Caco-2 (cell line): Measurements from ENCODE around the gene EPS15. TPM values are rescaled to one million over a fixed set of nuclear protein-coding genes. Genes with fewer than 3 reads are reported as not detected.

Source experiments
- BruUV-seq: library from RNA; stranded (reverse); fragments of 400-500 nt; replicated peaks from 2 replicates; lab custom pipeline; 2021; lab: Mats Ljungman, UMichigan
- CTCF ChIA-PET: fragments of 300-600 bp; sonication (Branson Sonifier 250); formaldehyde crosslinking; loops from one replicate; lab custom pipeline; 2022; ENCODE audit warnings: antibody characterized with exemption; lab: Charles Lee
- POLR2A ChIA-PET: fragments of 300-600 bp; sonication (Branson Sonifier 250); formaldehyde crosslinking; loops from one replicate; lab custom pipeline; 2022; ENCODE audit warnings: antibody characterized with exemption; lab: Charles Lee
- DNase-seq, 2 experiments: peaks; one replicate each; pipeline versions ENCODE4 v3.0.0 to v3.0.0-alpha.2; 2020 to 2022
- H3K27me3 ChIP-seq: replicated peaks from 2 replicates; pipeline ENCODE4 v1.6.0; 2011; ENCODE audit warnings: low read length; ENCODE audit not compliant: control insufficient read depth, insufficient read depth
- H3K36me3 ChIP-seq: 2 replicates; pipeline ENCODE4 v1.5.1; 2011; ENCODE audit warnings: low read length; ENCODE audit not compliant: control insufficient read depth, insufficient read depth
- H3K4me1 ChIP-seq: fragments of 250-450 bp; sonication (Bioruptor Pico); 2 replicates; pipeline ENCODE4 v1.5.1; 2020; ENCODE audit warnings: mild to moderate bottlenecking
- H3K4me3 ChIP-seq: 2 replicates; pipeline ENCODE4 v1.5.1; 2011; ENCODE audit warnings: low read depth, mild to moderate bottlenecking, control low read depth, low read length
- H3K9me3 ChIP-seq: fragments of 250-450 bp; sonication (Bioruptor Pico); 2 replicates; pipeline ENCODE4 v1.5.1; 2020; ENCODE audit warnings: mild to moderate bottlenecking, moderate library complexity
- H3K27ac Mint-ChIP-seq: one replicate; pipeline ENCODE4 v1.8.0; 2022; ENCODE audit warnings: mixed read lengths; ENCODE audit not compliant: unreplicated experiment
- H3K27me3 Mint-ChIP-seq: one replicate; pipeline ENCODE4 v1.8.0; 2022; ENCODE audit warnings: mixed read lengths; ENCODE audit not compliant: insufficient read depth, unreplicated experiment
- H3K36me3 Mint-ChIP-seq: one replicate; pipeline ENCODE4 v1.8.0; 2022; ENCODE audit warnings: mild to moderate bottlenecking, mixed read lengths; ENCODE audit not compliant: insufficient read depth, unreplicated experiment
- H3K4me1 Mint-ChIP-seq: one replicate; pipeline ENCODE4 v1.8.0; 2022; ENCODE audit warnings: low read depth, mixed read lengths; ENCODE audit not compliant: unreplicated experiment
- H3K4me3 Mint-ChIP-seq: one replicate; pipeline ENCODE4 v1.8.0; 2022; ENCODE audit warnings: mild to moderate bottlenecking, moderate library complexity, mixed read lengths; ENCODE audit not compliant: unreplicated experiment
- H3K9me3 Mint-ChIP-seq: one replicate; pipeline ENCODE4 v1.8.0; 2022; ENCODE audit warnings: mixed read lengths; ENCODE audit not compliant: unreplicated experiment
- CTCF ChIP-seq, 2 experiments: fragments of 200-600 bp in 1 of 2; IDR thresholded peaks; 1 replicate in 1 of 2; 2 replicates in 1 of 2; pipeline versions ENCODE4 v1.5.1 to v1.8.0; 2011 to 2022; ENCODE audit warnings: antibody characterized with exemption in 1 of 2, control low read depth in 1 of 2, inconsistent platforms in 1 of 2, low read depth in 1 of 2, low read length in 1 of 2, mild to moderate bottlenecking in 1 of 2, moderate library complexity in 1 of 2; ENCODE audit not compliant: insufficient read depth in 1 of 2, severe bottlenecking in 1 of 2, unreplicated experiment in 1 of 2
- intact Hi-C: fragments of 100-400 bp; cut with micrococcal nuclease; formaldehyde crosslinking; loops from one replicate; pipeline ENCODE4 v1.10.0; 2022; ENCODE audit not compliant: unreplicated experiment
- total RNA-seq: library from RNA; stranded (reverse); gene quantifications from 2 replicates; pipeline ENCODE4 v1.2.3, GENCODE V29; 2022

EPS15 gene
- total RNA-seq, 1 experiment from 2014 or later: 41.5 TPM

- BruUV-seq: no TSS peak
- ChIA-PET POLR2A (no interaction called here), CTCF (no interaction called here)
- TF ChIP-seq CTCF (IDR thresholded peaks at IDR 0.05; ENCODE audit: insufficient read depth in 1 of 2, low read depth in 1 of 2, low read length in 1 of 2, severe bottlenecking in 1 of 2, unreplicated experiment in 1 of 2): no peak
- Histone ChIP-seq H3K27me3 (no peaks in the 10 kb centered on the region), H3K9me3 (no peaks in the 10 kb centered on the region), H3K4me3 (no peak overlapping the region), H3K36me3 (no peaks in the 10 kb centered on the region), H3K4me1 (no peaks in the 10 kb centered on the region; the same call in none of the 2 replicates)
- Mint-ChIP-seq H3K4me1 (peaks cover 23% of the 10 kb centered on the region), H3K27ac (no peak overlapping the region), H3K27me3 (no peaks in the 10 kb centered on the region), H3K9me3 (no peaks in the 10 kb centered on the region), H3K36me3 (peaks cover 10% of the 10 kb centered on the region), H3K4me3 (no peak overlapping the region)
- intact Hi-C loops: no loop called here
- no peak for DNase-seq
Observed at GRCh38 chr1:51420867-51421627, 98.0 kb downstream of the EPS15 start.

GRCh38 chr1:51418384-51418959 lies 100.6 kb downstream of the EPS15 start:
- no peak overlapping the region for H3K27ac Mint-ChIP-seq
- POLR2A ChIA-PET: no interaction called here

More at GRCh38 chr1:51418384-51418959, 100.6 kb downstream of the EPS15 start:
- no peak for DNase-seq
- no peaks in the 10 kb centered on the region for H3K27me3 Mint-ChIP-seq
- no peak overlapping the region for H3K4me3 Mint-ChIP-seq
- Histone ChIP-seq H3K4me3 (no peak overlapping the region), H3K36me3 (no peaks in the 10 kb centered on the region), H3K27me3 (no peaks in the 10 kb centered on the region), H3K4me1 (peaks cover under 1% of the 10 kb centered on the region), H3K9me3 (no peaks in the 10 kb centered on the region)
- peaks cover 5% of the 10 kb centered on the region for H3K36me3 Mint-ChIP-seq
- no peak for TF ChIP-seq CTCF (IDR thresholded peaks at IDR 0.05; ENCODE audit: insufficient read depth in 1 of 2, low read depth in 1 of 2, low read length in 1 of 2, severe bottlenecking in 1 of 2, unreplicated experiment in 1 of 2)
- CTCF ChIA-PET: no interaction called here
- no TSS peak for BruUV-seq
- H3K4me1 Mint-ChIP-seq: peaks cover 19% of the 10 kb centered on the region
- intact Hi-C loops: no loop called here
- no peaks in the 10 kb centered on the region for H3K9me3 Mint-ChIP-seq
